IPS-18c (cell line): ENCODE measurements around the gene FKBP5.

ENCODE experiments used
- H3K4me3 ChIP-seq: 2 replicates; pipeline ENCODE4 v1.7.0; 2013; ENCODE audit warnings: low read depth, mild to moderate bottlenecking, low read length, moderate library complexity; ENCODE audit not compliant: insufficient read depth
- H3K9me3 ChIP-seq: one replicate; pipeline ENCODE4 v1.6.1; 2013; ENCODE audit warnings: mild to moderate bottlenecking, low read length, moderate library complexity; ENCODE audit not compliant: control insufficient read depth, insufficient read depth

Gene FKBP5

DNA sequence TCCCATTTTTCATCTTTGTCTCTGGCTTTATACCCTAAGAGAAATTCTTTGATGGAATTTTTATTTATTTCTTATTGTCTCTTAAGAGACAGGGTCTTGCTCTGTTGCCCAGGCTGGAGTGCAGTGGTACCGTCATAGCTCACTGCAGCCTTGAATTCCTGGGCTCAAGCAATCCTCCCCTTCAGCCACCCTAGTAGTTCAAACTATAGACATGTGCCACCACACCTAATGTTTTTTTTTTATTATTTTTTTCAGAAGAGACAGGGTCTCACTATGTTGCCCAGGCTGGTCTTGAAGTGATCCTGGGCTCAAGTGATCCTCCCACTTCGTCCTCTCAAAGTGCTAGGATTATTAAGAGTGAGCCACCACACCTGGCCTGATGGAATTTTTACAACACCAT lies 40.5 kb downstream of the FKBP5 start:
- Histone ChIP-seq H3K4me3 (no peak overlapping the region), H3K9me3 (no peaks in the 10 kb centered on the region)

DNA sequence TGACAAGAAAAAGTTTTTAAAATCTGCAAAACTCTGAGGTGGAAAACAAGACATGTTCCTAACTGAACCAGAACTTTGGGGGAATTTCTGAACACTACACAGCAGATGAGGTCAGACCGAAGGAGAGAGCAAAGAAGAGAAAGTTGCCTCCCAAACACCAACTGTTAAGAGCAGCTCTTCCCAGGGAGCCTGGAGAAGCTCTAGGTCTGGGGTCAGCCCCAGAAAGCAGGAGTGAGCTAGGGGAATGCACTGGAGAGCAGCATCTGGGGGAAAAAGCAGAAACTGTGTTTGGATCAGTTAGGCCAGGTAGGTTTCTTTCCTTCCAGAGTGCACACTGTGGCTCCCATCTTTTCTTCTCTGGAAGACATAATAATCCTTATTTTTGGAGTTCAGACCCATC lies 41.3 kb downstream of the FKBP5 start:
- Histone ChIP-seq H3K9me3 (no peaks in the 10 kb centered on the region), H3K4me3 (no peak overlapping the region)

DNA sequence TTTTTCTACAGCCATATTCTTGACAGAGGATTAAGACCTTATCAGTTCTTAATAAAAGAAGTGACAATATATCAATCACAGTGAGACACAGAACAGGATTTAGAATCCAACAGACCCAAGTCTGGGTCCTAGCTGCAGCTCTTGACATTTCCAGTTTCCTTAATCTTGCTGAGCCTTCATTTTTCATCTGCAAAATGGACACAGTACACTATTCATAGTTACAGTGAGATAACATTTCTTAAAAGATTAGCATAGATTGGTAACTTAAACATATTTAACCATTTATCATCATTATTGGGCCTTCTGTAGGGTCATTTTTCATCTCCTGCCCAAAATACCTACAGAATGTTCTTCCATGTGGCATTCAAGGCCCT lies 45.6 kb downstream of the FKBP5 start:
- Histone ChIP-seq H3K4me3 (peak overlapping the region; percentile 11; the same call in 1 of the 2 replicates), H3K9me3 (no peaks in the 10 kb centered on the region)

DNA sequence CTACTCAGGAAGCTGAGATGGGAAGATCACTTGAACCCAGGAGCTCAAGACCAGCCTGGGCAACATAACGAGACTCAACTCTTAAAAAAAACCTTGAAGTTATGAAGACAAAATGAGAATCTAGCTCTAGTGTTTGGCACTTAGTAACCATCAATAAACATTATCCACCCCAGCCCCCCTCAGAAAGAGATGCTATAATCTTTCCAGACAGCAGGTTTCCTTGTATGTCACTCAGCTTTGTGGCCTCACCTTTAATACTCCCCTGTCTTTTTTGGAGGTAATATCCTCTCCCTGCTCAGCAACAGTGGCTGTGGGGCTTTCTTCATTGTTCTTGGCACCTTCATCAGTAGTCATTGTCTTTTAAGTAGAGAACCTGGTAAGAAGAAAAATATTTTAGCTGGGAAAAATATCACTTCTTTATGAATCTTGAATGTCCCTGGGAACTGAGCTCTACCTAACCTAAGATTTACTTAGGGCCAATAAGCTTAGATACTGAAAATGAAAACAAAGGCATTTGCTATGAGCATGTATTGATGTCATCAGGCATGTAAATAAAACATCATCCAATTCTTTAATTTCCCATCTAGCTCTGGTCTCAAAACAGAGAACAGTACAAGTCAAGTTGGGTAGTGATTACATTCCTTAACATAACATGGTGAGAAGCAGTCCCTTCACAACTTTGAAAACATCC lies 46.1 kb downstream of the FKBP5 start:
- no peaks in the 10 kb centered on the region for H3K9me3 ChIP-seq

GRCh38 chr6:35640017-35640664 lies 48.6 kb downstream of the FKBP5 start:
- no peak overlapping the region for H3K4me3 ChIP-seq
- no peaks in the 10 kb centered on the region for H3K9me3 ChIP-seq

More for the DNA sequence above, 46.1 kb downstream of the FKBP5 start:
- no peak overlapping the region for H3K4me3 ChIP-seq

- no peak overlapping the region for H3K4me3 ChIP-seq
- no peaks in the 10 kb centered on the region for H3K9me3 ChIP-seq
Measured at GRCh38 chr6:35638679-35639078, 50.0 kb downstream of the FKBP5 start.

DNA sequence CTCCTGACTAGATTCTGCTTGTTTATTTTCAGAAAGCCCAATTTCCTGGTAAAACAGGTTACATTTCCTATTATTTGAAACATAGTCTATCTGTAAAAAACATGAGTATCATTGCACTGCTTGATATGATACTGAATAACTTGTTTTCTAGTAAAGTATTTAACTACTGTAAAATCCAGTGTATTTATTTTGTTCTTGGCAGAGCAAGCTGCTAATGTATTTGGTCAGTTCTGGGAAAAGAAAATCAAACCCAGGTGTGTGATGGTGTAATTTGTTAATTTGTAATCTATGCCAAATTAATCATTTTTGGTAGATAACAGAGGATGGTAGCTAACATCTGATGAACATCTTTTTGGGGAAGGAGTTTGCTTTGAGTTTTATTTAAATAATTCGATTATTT lies 50.8 kb downstream of the FKBP5 start:
- H3K4me3 ChIP-seq = no peak overlapping the region
- no peaks in the 10 kb centered on the region for H3K9me3 ChIP-seq

DNA sequence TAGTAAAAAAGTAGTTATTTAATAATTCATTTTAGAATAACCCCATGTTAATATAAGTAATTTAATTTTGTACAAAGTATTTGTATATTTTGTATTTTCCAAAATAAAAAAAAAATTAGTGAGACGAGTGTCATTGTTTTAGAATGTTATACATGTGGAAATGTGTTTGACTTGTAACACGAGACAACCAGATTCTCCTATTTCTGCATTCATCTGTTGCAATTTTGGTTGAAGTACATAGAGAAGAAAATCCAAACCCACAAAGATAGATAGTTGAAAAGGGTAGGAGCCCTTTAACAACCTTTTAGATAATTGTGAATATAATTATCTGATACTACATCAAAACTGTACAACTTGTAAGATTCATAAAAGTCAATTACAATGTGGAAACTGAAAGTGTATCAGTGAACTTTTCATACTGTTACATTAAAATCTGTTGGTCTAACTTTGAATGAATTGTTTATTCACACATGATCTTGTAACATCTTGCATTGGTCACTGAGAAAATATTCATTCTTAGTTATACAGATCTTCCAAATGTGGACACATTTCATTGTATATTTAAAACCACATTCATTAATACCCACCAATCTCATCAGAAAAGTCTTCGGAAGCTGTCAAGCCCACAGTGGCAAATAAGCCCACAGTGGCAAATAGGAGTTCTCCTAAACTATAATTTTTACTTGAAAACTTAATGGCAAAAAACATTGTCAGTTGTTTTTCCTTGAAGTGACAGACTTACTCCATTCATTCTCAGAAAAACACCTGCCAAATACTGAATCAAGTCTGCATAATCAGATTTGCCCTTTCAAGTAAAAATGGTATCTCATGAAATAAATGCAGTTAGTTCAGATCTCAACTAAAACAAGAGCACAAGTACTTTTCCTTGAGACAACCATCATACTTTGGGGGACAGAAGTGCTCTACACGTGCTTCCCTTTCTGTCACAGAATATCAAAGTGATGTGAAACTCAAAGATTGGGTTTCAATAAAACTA lies 52.8 kb downstream of the FKBP5 start:
- H3K9me3 ChIP-seq = no peaks in the 10 kb centered on the region
- no peak overlapping the region for H3K4me3 ChIP-seq

DNA sequence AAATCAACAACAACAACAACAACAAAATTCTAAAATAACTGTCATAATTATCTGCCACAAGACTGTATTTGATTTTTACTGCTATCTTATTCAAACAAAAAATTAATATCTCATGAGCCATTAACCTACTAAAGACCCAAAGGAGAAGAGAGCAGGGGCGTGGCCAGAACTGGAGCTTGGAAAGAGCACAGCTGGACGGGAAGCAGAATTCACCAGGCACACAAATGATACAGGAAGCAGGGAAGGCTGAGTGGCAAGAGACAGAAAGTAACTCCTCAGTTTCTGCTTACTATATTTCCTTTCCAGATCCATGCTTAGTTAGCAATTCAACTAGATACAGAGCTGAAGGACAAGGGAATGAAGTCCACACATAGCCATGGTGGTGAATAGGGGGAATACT lies 54.4 kb downstream of the FKBP5 start:
- H3K4me3 ChIP-seq = no peak overlapping the region
- H3K9me3 ChIP-seq = no peaks in the 10 kb centered on the region

GRCh38 chr6:35633579-35634089 lies 55.1 kb downstream of the FKBP5 start:
- Histone ChIP-seq H3K4me3 (no peak overlapping the region), H3K9me3 (no peaks in the 10 kb centered on the region)

- Histone ChIP-seq H3K4me3 (no peak overlapping the region), H3K9me3 (no peaks in the 10 kb centered on the region)
Measured at GRCh38 chr6:35629876-35630378, 58.8 kb downstream of the FKBP5 start.

GRCh38 chr6:35626401-35626800 lies 62.3 kb downstream of the FKBP5 start:
- Histone ChIP-seq H3K9me3 (no peaks in the 10 kb centered on the region), H3K4me3 (no peak overlapping the region)

- no peaks in the 10 kb centered on the region for H3K9me3 ChIP-seq
- no peak overlapping the region for H3K4me3 ChIP-seq
Measured at GRCh38 chr6:35624341-35625070, 64.2 kb downstream of the FKBP5 start.

- Histone ChIP-seq H3K4me3 (no peak overlapping the region), H3K9me3 (no peaks in the 10 kb centered on the region)
Measured at GRCh38 chr6:35622283-35622682, 66.4 kb downstream of the FKBP5 start.

DNA sequence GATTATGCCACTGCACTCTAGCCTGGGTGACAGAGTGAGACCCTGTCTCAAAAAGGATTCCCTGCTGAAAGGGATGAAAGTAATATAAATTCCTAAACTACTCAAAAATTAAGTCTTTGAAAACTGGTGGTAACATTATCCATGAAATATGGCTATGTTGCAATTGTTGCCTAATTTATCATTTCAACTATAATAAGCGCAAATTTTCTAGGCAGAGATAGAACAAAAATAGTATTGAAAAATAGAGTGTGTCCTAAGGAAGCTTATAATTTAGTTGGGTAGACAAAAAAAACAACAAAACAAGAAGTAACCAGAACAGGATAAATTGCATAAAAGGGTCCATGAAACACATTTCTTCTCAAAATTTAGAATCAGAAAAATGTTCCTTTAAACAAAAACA lies 68.0 kb downstream of the FKBP5 start:
- no peak overlapping the region for H3K4me3 ChIP-seq
- H3K9me3 ChIP-seq = no peaks in the 10 kb centered on the region

- H3K4me3 ChIP-seq = no peak overlapping the region
- no peaks in the 10 kb centered on the region for H3K9me3 ChIP-seq
Measured at GRCh38 chr6:35613762-35614161, 75.0 kb downstream of the FKBP5 start.

GRCh38 chr6:35611240-35611639 lies 77.5 kb downstream of the FKBP5 start:
- no peak overlapping the region for H3K4me3 ChIP-seq
- no peaks in the 10 kb centered on the region for H3K9me3 ChIP-seq
